Bronchial epithelial cell (primary cell): Measurements from ENCODE around the gene CACNB1. TPM values are rescaled to one million over a fixed set of nuclear protein-coding genes. Genes with fewer than 3 reads are reported as not detected.

Experiments
- DNase-seq: peaks from one replicate; pipeline ENCODE4 v3.0.0-alpha.2; 2010; ENCODE audit warnings: low read depth
- FAIRE-seq: peaks from 2 replicates; lab custom pipeline; 2011; peaks lifted over from hg19 to GRCh38; lab: Jason Lieb, UNC
- H3K27me3 ChIP-seq: 2 replicates; pipeline ENCODE4 v1.5.1; 2011; ENCODE audit warnings: low read length; ENCODE audit not compliant: control insufficient read depth, insufficient read depth
- H3K36me3 ChIP-seq: 2 replicates; pipeline ENCODE4 v1.5.1; 2011; ENCODE audit warnings: low read length; ENCODE audit not compliant: control insufficient read depth, insufficient read depth
- H3K4me3 ChIP-seq: 2 replicates; pipeline ENCODE4 v1.5.1; 2011; ENCODE audit warnings: mild to moderate bottlenecking, low read depth, low read length, control low read depth
- CTCF ChIP-seq: IDR thresholded peaks from 2 replicates; pipeline ENCODE4 v1.5.1; 2011; ENCODE audit warnings: mild to moderate bottlenecking, moderate library complexity, low read length, control low read depth, inconsistent platforms; ENCODE audit not compliant: insufficient read depth, severe bottlenecking
- total RNA-seq: library from RNA; depleted of rRNA; stranded (reverse); fragments of >200 nt; gene quantifications from 2 replicates; pipeline ENCODE4 v1.2.1, GENCODE V29; 2014

Gene CACNB1
- total RNA-seq, 1 donor from 2014 or later, result 4.7 TPM

- H3K27me3 ChIP-seq, result peaks cover 33% of the 10 kb centered on the region
Measured at GRCh38 chr17:39223907-39224777, 26.7 kb upstream of the CACNB1 start.

GRCh38 chr17:39222866-39223834 lies 25.7 kb upstream of the CACNB1 start:
- no peak for FAIRE-seq
- Histone ChIP-seq H3K36me3 (no peaks in the 10 kb centered on the region), H3K4me3 (no peak overlapping the region), H3K27me3 (peaks cover 33% of the 10 kb centered on the region)
- no peak for TF ChIP-seq CTCF
- no peak for DNase-seq

More at GRCh38 chr17:39223907-39224777, 26.7 kb upstream of the CACNB1 start:
- no peak overlapping the region for H3K4me3 ChIP-seq
- FAIRE-seq, result no peak
- TF ChIP-seq CTCF, result no peak
- no peak for DNase-seq
- no peaks in the 10 kb centered on the region for H3K36me3 ChIP-seq

- H3K27me3 ChIP-seq, result peaks cover 30% of the 10 kb centered on the region
- DNase-seq, result no peak
- TF ChIP-seq CTCF, result no peak
- H3K4me3 ChIP-seq, result no peak overlapping the region
- H3K36me3 ChIP-seq, result no peaks in the 10 kb centered on the region
- no peak for FAIRE-seq
Measured at GRCh38 chr17:39222151-39222550, 24.7 kb upstream of the CACNB1 start.

- Histone ChIP-seq H3K27me3 (peaks cover 28% of the 10 kb centered on the region), H3K4me3 (no peak overlapping the region), H3K36me3 (no peaks in the 10 kb centered on the region)
- FAIRE-seq (no peak), DNase-seq (no peak)
- TF ChIP-seq CTCF, result no peak
Measured at GRCh38 chr17:39221572-39221971, 24.1 kb upstream of the CACNB1 start.

- FAIRE-seq (no peak), DNase-seq (no peak)
- H3K27me3 ChIP-seq, result peaks cover 13% of the 10 kb centered on the region
- H3K4me3 ChIP-seq, result no peak overlapping the region
- no peak for TF ChIP-seq CTCF
- H3K36me3 ChIP-seq, result no peaks in the 10 kb centered on the region
Measured at GRCh38 chr17:39219647-39220154, 22.2 kb upstream of the CACNB1 start.
